HG03565 (cell line): ENCODE data around the gene TRAF4.
A peak's percentile ranks its signal among the peaks of the same experiment; 100 is the strongest.
"Not testable (repeated sequence)": the region's sequence is repeated elsewhere in the genome, so short reads cannot be mapped to it uniquely, and the experiment has no call there.

Experiments used
- ATAC-seq: cut with Tn5 transposase; IDR thresholded peaks from one replicate; pipeline ENCODE4 v1.9.1; 2021; ENCODE audit warnings: mild to moderate bottlenecking, moderate library complexity; ENCODE audit not compliant: unreplicated experiment

TRAF4 gene

GRCh38 chr17:28728364-28729200 is 15.2 kb upstream of the TRAF4 start, which contains the start of gene NEK8:
Gene NEK8 (plus strand): TSS chr17:28728788. CDS start chr17:28728814, 26 bp downstream.
- peak; percentile 27 for ATAC-seq

GRCh38 chr17:28729950-28730330 is 13.9 kb upstream of the TRAF4 start:
- no peak for ATAC-seq

- ATAC-seq: no peak
Measured at GRCh38 chr17:28733346-28733745, 10.5 kb upstream of the TRAF4 start.

- ATAC-seq: no peak
Measured at GRCh38 chr17:28734712-28735241, 9.0 kb upstream of the TRAF4 start.

- ATAC-seq: no peak
Measured at GRCh38 chr17:28735242-28735722, 8.5 kb upstream of the TRAF4 start.

GRCh38 chr17:28735913-28736769 is 7.7 kb upstream of the TRAF4 start:
- not testable (repeated sequence) for ATAC-seq

GRCh38 chr17:28737316-28737715 is 6.5 kb upstream of the TRAF4 start:
- no peak for ATAC-seq

DNA sequence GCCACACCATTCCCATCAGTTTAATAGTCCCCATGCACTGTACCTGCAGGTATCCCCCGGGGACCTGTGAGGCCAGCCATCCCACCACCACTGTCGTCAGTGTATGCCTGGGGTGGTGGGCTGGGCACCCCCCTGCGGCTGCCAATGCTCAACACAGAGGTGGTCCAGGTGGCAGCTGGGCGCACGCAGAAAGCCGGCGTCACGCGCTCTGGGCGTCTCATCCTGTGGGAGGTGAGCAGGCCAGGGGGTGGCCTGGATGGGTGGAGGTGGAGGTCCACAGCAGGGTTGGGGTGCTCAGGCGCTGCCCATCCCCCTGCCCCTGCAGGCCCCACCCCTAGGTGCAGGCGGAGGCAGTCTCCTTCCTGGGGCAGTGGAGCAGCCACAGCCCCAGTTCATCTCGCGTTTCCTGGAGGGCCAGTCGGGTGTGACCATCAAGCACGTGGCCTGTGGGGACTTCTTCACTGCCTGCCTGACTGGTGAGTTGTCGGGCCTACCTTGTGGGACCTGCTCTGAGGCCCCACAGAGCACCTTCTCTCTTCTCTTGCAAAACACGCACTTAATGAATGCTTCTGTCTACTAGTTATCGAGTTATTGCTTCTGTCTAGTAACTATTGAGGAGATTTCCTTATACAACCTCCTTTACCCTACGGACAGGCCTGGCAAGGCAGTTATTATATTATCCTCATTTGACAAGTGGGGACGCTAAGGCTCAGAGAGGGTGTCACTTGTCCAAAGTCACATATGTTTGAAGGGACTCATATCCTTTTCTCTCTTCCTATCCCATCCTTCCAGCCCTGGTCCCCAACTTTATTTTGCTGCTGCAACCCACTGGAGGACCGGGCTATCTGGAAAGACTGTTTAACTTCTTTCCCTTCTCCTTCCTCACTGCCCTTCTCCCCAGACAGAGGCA is 5.8 kb upstream of the TRAF4 start:
- ATAC-seq: peak; percentile 67

DNA sequence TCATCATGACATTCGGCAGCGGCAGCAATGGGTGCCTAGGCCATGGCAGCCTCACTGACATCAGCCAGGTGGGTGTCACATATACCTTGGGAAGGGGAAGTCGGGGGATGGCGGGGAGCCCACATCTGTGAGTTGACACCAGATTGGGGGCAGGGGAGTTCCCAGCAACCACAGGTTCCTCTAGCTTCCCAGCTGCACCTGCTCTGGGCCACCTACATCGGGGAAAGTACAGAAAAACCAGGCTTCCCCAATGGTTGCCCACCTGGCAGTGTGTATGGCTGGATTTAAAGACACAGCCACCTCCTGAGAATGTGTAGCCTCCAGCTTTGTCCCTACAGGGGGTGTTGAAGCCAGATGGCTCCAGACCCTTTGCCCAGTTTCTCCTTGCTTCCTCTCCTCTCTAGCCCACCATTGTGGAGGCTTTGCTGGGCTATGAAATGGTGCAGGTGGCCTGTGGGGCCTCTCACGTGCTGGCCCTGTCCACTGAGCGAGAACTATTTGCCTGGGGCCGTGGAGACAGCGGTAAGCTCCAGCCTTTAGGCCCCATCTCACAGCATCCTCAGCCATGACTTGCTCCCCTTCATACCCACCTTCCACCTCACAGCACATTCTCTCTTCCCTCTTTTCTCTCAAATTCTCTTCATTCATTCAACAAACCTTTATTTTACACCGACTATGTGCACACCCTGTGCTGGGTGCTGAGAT is 5.0 kb upstream of the TRAF4 start:
- ATAC-seq: no peak

DNA sequence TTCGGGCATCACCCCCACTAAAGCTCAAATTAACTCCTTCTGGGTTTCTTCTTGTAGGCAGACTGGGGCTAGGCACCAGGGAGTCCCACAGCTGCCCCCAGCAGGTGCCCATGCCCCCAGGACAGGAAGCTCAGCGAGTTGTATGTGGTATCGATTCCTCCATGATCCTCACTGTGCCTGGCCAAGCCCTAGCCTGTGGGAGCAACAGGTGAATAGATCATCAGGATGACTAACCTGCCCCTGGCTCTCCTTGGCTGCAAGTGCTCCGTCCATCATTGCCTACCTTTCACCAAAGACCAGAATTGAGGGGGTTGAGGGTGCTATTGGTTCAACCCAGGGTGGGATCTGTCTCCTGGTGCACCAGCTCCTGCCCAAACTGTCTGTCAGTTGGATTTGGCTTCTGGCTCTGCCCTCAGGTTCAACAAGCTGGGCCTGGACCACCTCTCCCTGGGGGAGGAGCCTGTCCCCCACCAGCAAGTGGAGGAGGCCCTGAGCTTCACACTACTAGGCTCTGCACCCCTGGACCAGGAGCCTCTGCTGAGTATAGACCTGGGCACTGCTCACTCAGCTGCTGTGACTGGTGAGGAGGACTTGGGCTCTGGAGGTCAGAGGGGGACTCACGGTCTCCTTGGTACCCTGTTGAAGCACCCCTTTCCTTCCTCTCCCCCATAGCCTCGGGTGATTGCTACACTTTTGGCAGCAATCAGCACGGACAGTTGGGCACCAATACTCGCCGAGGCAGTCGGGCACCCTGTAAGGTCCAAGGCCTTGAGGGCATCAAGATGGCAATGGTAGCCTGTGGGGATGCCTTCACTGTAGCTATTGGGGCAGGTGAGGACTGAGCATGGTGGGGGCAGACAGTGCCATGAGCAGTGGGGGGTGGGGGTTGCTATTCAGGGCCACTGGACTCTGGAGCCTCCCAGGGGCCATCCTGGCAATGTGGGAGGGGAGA is 3.1 kb upstream of the TRAF4 start:
- no peak for ATAC-seq

DNA sequence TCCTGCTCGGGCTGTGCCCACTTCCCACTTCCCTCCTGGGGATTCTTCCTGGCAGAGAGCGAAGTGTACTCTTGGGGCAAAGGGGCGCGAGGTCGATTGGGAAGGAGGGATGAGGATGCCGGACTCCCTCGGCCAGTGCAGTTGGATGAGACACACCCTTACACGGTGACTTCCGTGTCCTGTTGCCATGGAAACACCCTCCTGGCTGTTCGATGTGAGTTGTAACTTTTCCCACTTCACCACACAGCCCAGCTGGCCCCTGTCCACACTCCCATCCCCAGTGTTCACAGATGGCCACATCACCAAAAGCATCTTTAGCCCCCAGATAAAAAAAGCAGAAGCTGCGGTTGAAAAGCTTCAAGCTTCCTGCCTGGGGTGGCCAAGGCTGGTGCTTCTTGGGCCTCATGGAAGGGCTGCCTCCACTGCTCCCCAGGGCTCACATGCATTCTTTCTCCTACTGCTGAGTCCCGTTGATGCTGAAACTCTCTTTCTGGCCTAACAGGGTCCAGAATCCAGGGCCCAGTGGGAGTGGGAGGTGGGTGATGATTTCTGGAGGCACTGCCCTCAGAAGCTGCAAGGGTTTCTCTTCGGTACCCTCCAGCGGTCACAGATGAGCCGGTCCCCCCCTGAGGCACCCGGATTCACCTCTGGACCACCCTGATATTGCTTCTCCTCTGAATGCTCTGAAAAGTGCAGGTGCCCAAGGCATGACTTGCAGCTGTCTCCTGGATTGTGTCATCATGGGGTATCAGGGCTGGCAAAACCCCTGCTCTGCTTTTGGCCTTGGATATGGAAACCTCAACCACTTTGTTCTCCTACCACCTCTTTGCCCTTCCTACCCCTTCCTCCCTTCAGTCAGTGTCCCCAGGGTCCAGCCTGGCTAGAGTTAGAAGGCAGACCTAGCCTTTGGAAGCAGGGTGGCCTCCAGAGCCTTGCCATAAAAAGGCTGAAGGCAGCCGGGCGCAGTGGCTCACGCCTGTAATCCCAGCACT is 2.2 kb upstream of the TRAF4 start:
- ATAC-seq: no peak

- ATAC-seq: peak; percentile 9
Measured at GRCh38 chr17:28744104-28744971, 527 bp downstream of the TRAF4 start.

DNA sequence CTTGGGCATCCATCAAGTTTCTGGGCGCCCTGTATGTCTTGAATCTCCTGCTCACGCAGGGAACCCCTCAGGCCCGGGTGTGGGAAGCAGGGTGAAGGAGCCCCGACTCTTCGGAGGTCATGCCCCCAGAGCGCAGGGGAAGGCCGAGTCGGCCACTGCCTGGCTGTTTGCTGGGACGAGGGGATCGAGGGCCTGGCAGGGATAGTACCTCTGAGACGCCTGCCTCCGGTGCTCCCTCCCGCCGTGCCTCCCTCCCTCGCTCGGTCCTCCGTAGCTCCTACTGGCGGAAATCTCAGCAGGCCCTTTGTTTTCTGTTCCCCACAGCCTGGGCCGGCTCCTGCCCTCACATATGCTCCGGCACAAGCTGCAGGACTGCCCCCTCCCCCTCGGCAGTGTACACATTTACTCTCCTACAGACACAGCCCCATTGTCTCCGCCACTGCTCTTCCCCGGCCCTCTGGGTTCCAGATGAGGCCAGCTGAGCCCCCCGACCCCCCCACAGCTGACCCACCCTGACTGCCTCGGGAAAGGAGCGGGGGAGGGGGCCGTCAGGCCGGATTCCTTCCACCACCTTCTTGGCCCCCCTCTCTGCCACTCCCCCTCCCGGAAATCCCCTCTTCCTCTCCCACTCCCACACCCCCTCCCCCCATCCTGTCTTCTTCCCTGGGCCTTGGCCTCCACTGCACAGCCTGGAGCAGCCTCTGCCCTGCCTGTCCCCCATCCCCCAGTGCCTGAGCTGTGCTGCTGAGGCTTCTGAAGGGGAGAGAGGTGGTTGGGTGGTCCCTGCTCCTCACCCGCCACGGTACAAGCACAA is 1.4 kb downstream of the TRAF4 start:
- ATAC-seq: no peak

- no peak for ATAC-seq
Measured at GRCh38 chr17:28745786-28746411, 2.1 kb downstream of the TRAF4 start.

GRCh38 chr17:28746611-28747050 is 2.8 kb downstream of the TRAF4 start:
- no peak for ATAC-seq
